ENCODE data around the gene MPL.

GRCh38 chr1:43363935-43364525 lies 26.4 kb downstream of the MPL start:
- no peak for TF ChIP-seq CTCF (IDR thresholded peaks at IDR 0.05)
- no peak for TF ChIP-seq POLR2AphosphoS5 (IDR thresholded peaks at IDR 0.05)
